DLD1 (cell line): ENCODE data around the gene PRPS2.

Source experiments
- in situ Hi-C: cut with HindIII; loops from 2 replicates; pipeline ENCODE4 v1.10.0; 2017; ENCODE audit warnings: low sequenced_read_pairs

The PRPS2 gene

GRCh38 chrX:12791257-12792228, at the start of gene PRPS2:
Gene PRPS2 (plus strand): TSS chrX:12791412. CDS start chrX:12791498, 86 bp downstream.
- in situ Hi-C loops, result no loop called here

- in situ Hi-C loops, result no loop called here
These were observed 49.8 kb upstream of the PRPS2 start for GRCh38 chrX:12741416-12741815.

GRCh38 chrX:12747433-12747832, 43.8 kb upstream of the PRPS2 start:
- in situ Hi-C loops, result no loop called here

GRCh38 chrX:12751887-12752286, 39.3 kb upstream of the PRPS2 start:
- in situ Hi-C loops, result no loop called here

GRCh38 chrX:12753366-12753765, 37.8 kb upstream of the PRPS2 start:
- in situ Hi-C loops, result no loop called here

- in situ Hi-C loops, result no loop called here
These were observed 32.9 kb upstream of the PRPS2 start for GRCh38 chrX:12758291-12758690.

GRCh38 chrX:12767856-12768255, 23.4 kb upstream of the PRPS2 start:
- in situ Hi-C loops, result no loop called here

- in situ Hi-C loops, result no loop called here
These were observed 22.7 kb upstream of the PRPS2 start for GRCh38 chrX:12768491-12768890.

- in situ Hi-C loops, result no loop called here
These were observed 20.8 kb upstream of the PRPS2 start for GRCh38 chrX:12770440-12770839.

- in situ Hi-C loops, result no loop called here
These were observed 19.7 kb upstream of the PRPS2 start for GRCh38 chrX:12771445-12772069.

GRCh38 chrX:12777670-12778069, 13.5 kb upstream of the PRPS2 start:
- in situ Hi-C loops, result no loop called here

GRCh38 chrX:12779534-12779933, 11.7 kb upstream of the PRPS2 start:
- in situ Hi-C loops, result no loop called here

GRCh38 chrX:12788645-12789044, 2.6 kb upstream of the PRPS2 start:
- in situ Hi-C loops, result no loop called here

- in situ Hi-C loops, result no loop called here
These were observed 1.2 kb upstream of the PRPS2 start for GRCh38 chrX:12789976-12790375.

- in situ Hi-C loops, result no loop called here
These were observed 341 bp upstream of the PRPS2 start for GRCh38 chrX:12790885-12791256.

GRCh38 chrX:12792711-12793110, 1.5 kb downstream of the PRPS2 start:
- in situ Hi-C loops, result no loop called here

- in situ Hi-C loops, result no loop called here
These were observed 3.4 kb downstream of the PRPS2 start for GRCh38 chrX:12794654-12795053.

GRCh38 chrX:12798601-12799000, 7.4 kb downstream of the PRPS2 start:
- in situ Hi-C loops, result no loop called here

GRCh38 chrX:12799118-12799517, 7.9 kb downstream of the PRPS2 start:
- in situ Hi-C loops, result no loop called here

- in situ Hi-C loops, result no loop called here
These were observed 11.5 kb downstream of the PRPS2 start for GRCh38 chrX:12802741-12803140.

- in situ Hi-C loops, result no loop called here
These were observed 13.4 kb downstream of the PRPS2 start for GRCh38 chrX:12804655-12805054.

GRCh38 chrX:12805333-12805732, 14.1 kb downstream of the PRPS2 start:
- in situ Hi-C loops, result no loop called here
